ES-I3 (cell line): Measurements from ENCODE around the gene NCOA5.
A peak's percentile ranks its signal among the peaks of the same experiment; 100 is the strongest.

ENCODE experiments used
- H3K36me3 ChIP-seq: 2 replicates; pipeline ENCODE4 v1.6.1; 2013; ENCODE audit warnings: mild to moderate bottlenecking, low read length, control low read depth, moderate library complexity; ENCODE audit not compliant: insufficient read depth
- H3K4me1 ChIP-seq: 2 replicates; pipeline ENCODE4 v1.6.1; 2013; ENCODE audit warnings: mild to moderate bottlenecking, control low read depth, low read length; ENCODE audit not compliant: insufficient read depth
- H3K9ac ChIP-seq: 2 replicates; pipeline ENCODE4 v1.6.1; 2013; ENCODE audit warnings: low read depth, mild to moderate bottlenecking, low read length, moderate library complexity
- H3K9me3 ChIP-seq: 2 replicates; pipeline ENCODE4 v1.6.1; 2013; ENCODE audit warnings: mild to moderate bottlenecking, low read length, moderate library complexity; ENCODE audit not compliant: control insufficient read depth, insufficient read depth

Gene NCOA5

DNA sequence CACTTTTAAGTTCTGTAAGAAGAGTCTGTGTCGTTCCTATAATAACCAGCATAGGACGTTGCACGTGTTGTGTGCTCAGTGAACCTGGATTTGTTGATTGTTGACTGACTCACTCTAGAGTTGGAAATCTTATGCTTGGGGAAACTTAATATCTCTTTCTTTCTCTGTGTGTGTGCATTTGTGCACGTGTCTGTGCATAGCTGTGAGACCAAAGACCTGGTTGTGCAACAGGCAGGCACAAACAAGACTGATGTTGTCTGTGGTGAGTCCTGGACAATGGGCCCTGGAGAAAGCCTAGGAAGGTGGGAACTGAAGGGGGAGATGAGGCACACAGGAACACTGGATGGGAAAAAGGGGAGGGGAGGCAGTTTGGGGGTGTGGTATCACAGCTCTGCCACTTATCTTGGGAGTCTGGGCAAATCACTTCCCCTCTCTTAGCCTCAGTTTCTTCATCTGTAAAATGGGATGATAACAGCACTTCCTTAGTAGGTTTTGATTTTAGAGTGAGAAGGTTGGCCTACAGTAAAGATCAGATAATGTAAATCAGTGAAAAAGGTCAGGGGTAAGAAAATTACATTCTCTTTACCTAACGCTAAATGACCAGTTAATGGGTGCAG, 36.8 kb upstream of the NCOA5 start:
- Histone ChIP-seq H3K4me1 (no peaks in the 10 kb centered on the region), H3K9ac (no peak overlapping the region), H3K9me3 (no peaks in the 10 kb centered on the region), H3K36me3 (no peaks in the 10 kb centered on the region)

DNA sequence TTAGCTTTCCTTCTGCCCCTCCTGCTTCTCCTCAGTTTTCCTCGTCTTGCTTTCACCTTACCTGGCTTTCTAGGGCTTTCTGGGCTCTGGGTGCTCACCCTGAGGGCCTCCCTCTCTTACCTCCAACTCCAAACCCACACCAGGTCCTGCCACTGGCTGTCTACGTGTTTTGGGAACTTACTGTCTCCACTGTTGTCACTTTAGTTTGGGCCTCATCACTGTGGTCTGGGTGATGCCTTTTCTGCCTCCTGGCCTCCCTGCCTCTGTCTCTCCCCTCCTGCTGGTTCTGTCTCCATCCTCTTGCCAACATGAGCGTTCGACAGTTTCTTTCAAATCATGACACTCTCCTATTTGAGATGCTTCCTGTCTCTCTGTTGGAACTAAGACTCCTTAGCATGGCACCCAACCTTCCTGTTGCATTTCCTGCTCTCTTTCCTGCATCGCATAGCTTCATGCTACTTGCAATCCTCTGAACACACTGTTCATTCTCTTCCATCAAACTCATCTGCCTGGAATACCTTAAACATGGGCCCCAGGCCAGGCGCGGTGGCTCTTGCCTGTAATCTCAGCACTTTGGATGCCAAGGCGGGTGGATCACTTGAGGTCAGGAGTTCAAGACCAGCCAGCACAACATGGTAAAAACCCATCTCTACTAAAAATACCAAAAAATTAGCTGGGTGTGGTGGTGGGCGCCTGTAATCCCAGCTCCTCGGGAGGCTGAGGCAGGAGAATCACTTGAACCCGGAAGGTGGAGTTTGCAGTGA, 33.9 kb upstream of the NCOA5 start:
- no peaks in the 10 kb centered on the region for H3K9me3 ChIP-seq
- H3K9ac ChIP-seq, result no peak overlapping the region
- no peaks in the 10 kb centered on the region for H3K36me3 ChIP-seq
- no peaks in the 10 kb centered on the region for H3K4me1 ChIP-seq

DNA sequence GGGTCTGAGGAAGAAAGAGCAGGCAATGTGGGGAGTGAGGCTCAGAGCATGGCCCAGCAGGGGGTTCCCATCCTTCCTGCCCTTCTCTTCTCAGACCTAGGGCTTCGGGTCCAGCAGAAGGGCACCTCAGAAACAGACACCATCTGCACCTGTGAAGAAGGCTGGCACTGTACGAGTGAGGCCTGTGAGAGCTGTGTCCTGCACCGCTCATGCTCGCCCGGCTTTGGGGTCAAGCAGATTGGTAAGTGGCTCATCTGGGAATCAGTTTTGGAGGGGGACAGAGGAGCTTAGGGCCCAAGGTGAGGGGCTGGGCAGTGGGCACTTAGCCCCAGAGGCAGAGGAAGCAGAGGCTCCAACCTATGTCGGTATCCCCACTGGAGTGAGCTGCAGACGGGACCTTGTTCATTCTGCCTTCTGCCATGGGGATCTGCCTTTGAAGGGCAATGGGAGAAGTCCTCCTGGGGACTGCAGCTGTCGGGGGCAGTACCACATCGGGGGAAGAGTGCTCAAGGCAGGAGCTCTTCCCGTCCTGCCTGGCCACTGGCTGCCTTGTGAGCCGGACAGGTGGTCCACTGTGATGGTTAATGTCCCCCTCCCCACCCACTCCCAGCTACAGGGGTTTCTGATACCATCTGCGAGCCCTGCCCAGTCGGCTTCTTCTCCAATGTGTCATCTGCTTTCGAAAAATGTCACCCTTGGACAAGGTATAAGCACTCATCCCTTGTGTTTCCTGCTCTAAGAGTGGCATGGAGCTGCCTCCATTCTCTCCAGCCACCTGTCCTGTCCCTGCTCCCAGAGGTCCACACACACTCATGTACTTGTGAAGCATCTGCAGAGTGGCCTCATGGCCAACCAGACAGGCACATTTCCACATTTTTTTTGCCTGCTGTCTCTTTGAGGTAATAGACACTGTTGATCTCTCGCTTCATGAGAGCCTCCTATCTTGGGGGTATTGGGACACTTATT, 33.0 kb upstream of the NCOA5 start:
- H3K9ac ChIP-seq, result no peak overlapping the region
- H3K4me1 ChIP-seq, result no peaks in the 10 kb centered on the region
- no peaks in the 10 kb centered on the region for H3K36me3 ChIP-seq
- no peaks in the 10 kb centered on the region for H3K9me3 ChIP-seq

DNA sequence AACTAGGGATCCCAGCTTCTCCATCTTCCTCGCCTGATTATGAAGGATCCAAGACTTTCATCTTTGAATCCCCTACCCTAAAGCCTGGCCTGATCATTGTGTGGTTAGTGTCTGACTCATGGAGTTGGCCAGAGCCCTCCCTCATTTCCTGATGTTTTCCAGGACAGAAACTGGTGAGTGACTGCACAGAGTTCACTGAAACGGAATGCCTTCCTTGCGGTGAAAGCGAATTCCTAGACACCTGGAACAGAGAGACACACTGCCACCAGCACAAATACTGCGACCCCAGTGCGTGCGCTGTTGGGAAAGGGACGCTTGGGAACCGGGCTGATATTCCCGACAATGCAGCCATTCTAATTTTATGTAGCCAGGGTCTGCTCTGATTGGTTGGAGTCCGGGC, 32.3 kb upstream of the NCOA5 start:
- Histone ChIP-seq H3K36me3 (no peaks in the 10 kb centered on the region), H3K9me3 (no peaks in the 10 kb centered on the region), H3K9ac (no peak overlapping the region), H3K4me1 (no peaks in the 10 kb centered on the region)

DNA sequence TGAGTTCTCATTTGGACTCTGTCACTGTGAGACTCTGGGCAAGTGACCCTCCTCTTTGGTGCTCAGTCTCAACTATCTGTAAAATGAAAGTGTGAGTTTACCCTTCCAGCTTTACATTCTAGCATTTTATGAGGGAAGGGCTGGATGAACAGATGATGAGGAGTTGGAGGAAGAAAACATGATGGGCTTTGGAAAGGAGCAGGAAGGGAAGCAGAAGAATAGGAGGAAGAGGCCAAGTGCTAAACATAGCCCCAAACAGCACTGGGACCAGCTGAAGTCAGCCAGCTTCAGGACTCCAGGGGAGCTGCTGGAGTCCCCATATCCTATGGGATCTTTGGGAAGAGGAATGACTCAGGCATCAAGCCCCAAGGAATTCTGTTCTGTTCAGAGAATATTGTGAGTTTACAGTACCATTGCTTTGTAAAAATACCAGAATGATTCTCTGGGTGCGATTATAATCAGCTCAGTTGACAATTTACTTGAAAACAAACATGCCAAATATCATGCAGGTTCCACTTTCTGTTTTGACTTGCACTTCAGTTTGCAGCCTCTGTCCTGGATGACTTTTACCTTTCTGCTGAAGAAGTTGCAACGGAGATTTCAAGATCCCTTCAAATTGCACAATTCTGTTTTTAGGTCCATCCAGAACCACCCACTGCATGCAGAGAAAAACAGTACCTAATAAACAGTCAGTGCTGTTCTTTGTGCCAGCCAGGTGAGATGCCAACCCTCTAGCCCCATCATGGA, 31.6 kb upstream of the NCOA5 start:
- Histone ChIP-seq H3K36me3 (no peaks in the 10 kb centered on the region), H3K9me3 (no peaks in the 10 kb centered on the region), H3K4me1 (no peaks in the 10 kb centered on the region), H3K9ac (no peak overlapping the region)

DNA sequence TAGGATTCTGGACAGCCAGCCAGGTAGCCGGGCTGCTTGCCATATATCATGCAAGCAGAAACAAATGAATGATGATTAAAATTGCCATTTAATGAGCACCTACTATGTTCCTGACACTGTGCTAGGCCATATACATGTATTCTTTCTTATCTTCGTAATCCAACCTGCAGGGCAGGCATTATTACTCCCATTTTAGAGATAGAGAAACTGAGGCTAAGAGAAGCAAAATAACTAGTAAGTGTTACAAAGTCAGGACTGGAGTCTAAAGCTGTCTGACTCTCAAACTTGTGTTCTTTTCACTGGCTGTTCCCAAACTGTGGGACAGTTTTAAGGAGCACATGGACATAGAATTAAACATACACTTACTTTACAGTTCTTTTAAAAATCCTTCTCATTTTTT, 30.4 kb upstream of the NCOA5 start:
- no peak overlapping the region for H3K9ac ChIP-seq
- H3K9me3 ChIP-seq, result no peaks in the 10 kb centered on the region
- H3K36me3 ChIP-seq, result no peaks in the 10 kb centered on the region
- no peaks in the 10 kb centered on the region for H3K4me1 ChIP-seq

DNA sequence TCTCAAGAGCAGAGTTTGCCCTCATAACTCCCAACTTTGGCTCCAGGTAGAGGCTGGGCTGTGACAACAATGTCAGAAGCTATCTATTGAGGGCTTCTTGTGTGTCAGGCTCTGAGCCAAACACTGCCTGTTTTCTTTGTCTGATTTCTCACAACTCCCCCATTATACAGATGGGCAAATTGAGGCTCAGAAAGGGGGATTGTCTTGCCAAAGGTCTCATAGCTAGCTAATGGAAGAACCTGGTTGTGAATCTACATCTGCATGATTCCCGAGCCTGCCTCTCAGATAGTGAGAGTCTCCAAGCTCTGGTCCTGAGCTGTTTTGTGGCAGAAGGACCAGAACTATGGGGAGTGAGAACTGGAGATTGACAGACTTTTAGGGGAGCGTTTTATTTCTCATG, 29.8 kb upstream of the NCOA5 start:
- Histone ChIP-seq H3K4me1 (no peaks in the 10 kb centered on the region), H3K9me3 (no peaks in the 10 kb centered on the region), H3K9ac (no peak overlapping the region), H3K36me3 (no peaks in the 10 kb centered on the region)

DNA sequence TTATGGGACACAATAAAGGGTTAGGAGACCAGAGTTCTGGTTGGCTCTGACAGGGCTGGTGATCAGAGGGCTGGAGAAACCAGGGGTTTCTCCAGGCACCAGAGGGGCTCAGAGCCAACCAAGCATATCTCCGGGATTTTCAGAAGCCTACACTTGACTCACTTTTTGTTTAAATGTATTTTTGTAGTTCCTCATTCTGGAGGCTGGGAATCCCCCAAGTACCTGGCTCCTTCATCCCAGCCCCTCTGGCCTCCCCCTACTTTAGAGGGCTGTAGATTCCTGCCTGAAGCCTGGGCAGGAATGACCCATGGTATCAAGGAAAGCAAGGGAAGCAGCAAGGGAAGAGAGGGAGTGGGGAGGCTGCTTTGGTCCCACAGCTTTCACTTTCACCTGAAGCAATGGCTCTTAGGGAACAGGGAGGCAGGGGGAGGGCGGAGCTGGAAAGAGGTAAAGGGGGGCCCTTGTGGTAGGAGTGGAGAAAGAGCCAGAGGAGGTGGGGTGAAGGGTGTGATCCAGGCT, 29.3 kb upstream of the NCOA5 start:
- H3K9ac ChIP-seq, result peak overlapping the region; percentile 50; the same call in 1 of the 2 replicates
- H3K36me3 ChIP-seq, result no peaks in the 10 kb centered on the region
- H3K9me3 ChIP-seq, result no peaks in the 10 kb centered on the region
- no peaks in the 10 kb centered on the region for H3K4me1 ChIP-seq

DNA sequence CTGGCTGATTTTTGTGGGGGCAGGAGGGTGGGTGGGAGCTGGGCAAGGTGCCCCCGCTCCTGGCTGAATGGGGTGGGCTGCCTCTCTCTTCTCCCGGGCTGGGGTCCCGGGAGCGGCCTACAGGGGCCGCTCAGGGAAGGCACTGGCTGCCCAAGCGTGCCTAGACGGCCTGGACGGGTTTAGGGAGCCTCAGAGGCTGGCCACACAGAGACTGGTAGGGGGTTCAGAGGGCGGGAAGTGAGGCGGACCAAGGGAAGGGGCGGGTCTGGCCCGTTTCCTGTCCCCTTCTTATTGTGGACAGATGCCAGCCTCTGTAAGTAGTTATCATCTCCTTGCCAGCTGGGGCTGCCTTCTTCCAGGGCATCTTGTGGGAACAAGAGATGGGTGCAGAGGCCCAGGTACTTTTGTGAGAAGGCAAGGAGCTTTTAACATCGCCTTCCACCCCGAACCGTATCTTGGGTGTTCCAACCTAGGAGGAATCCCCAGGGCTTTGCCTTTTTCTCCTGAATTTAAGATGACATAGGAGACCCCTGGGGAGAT, 28.8 kb upstream of the NCOA5 start:
- Histone ChIP-seq H3K4me1 (no peaks in the 10 kb centered on the region), H3K9ac (peak overlapping the region; percentile 50; the same call in 1 of the 2 replicates)

DNA sequence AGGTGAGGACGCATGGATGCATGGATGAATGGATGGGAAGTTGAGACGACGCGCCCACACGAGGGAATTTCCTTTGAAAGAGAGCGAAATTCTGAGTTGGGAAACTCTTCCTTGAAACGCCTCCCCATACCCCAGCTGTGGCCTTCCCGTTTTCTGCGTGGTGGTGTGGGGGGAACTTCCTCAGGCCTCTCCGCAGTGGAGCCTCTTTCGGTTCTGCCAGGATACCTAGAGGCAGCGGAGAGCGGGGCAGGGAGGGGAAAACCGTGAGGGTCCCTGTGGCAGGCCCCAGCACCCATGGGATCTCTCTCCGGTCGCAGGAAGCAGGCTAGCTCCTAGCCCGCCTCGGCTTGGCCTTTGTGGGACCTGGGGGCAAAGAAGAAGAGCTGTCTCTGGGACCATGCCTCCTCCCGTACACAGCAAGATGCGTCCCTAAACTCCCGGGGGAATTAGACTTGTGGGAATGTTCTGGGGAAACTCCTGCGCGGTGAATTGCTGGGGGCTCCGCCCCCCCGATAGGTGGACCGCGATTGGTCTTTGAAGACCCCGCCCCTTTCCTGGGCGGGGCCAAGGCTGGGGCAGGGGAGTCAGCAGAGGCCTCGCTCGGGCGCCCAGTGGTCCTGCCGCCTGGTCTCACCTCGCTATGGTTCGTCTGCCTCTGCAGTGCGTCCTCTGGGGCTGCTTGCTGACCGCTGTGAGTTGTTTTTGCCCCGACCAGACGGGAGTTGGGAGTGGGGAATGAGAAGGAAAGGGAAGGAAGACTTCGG, 28.1 kb upstream of the NCOA5 start, which contains the start of gene CD40:
TSS of gene CD40 (plus strand) at position 611 of the 764 bp plus-strand sequence. CDS start at position 641, 30 bp downstream.
- Histone ChIP-seq H3K4me1 (no peaks in the 10 kb centered on the region), H3K9me3 (no peaks in the 10 kb centered on the region), H3K9ac (peak within 1 kb of the TSS; percentile 50), H3K36me3 (no peaks in the 10 kb centered on the region)

More for the DNA sequence above, 28.8 kb upstream of the NCOA5 start:
- no peaks in the 10 kb centered on the region for H3K9me3 ChIP-seq
- no peaks in the 10 kb centered on the region for H3K36me3 ChIP-seq

DNA sequence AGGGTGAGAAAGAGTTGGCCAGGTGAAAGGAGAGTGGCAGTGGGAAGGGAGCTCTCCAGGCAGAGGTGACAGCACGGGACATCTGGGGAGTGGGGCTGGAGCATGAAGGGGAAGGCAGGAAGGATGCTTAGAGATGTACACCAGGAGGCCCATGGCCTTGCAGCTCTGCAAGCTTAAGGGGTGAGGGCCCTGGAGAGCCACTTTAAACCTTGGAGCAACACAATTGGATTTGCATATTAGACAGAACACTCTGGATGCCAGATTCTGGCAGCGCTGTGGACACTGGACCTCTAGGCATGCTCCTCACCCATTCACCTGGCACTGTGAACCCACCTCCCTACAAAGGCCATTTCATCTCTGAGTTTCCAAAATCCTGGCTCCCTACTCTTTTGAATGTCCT, 24.7 kb upstream of the NCOA5 start:
- H3K4me1 ChIP-seq, result no peaks in the 10 kb centered on the region

DNA sequence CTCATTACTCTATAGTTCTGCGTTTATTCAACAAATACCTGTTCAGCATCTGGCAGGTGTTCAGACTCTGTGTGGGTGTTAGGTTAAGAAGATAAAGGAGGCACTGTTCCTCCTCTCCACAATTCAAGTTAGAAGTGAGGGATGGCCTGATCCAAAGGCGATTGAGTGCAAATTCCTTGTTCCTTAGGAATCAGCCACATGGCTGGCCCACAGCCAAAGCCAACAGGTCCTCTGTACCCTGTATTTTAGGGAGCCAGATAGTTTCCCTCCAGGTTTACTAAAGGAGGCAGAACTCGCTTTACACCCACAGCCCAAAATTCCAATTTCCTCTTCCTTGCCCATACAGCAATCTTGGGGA, 23.3 kb upstream of the NCOA5 start:
- Histone ChIP-seq H3K36me3 (no peaks in the 10 kb centered on the region), H3K4me1 (no peaks in the 10 kb centered on the region), H3K9me3 (no peaks in the 10 kb centered on the region), H3K9ac (no peak overlapping the region)

More for the DNA sequence above, 24.7 kb upstream of the NCOA5 start:
- no peaks in the 10 kb centered on the region for H3K9me3 ChIP-seq
- no peaks in the 10 kb centered on the region for H3K36me3 ChIP-seq
- H3K9ac ChIP-seq, result no peak overlapping the region
